ENCODE results near the gene CLEC4F. TPM values are rescaled to one million over a fixed set of nuclear protein-coding genes. Genes with fewer than 3 reads are reported as not detected.

Gene CLEC4F
- total and polyA plus RNA-seq, 2 of the 4 experiments (the other 2 are of a cell fraction), result not detected

GRCh38 chr2:70784320-70784719 lies 36.1 kb downstream of the CLEC4F start:
- dilution Hi-C loops (cut with HindIII; ENCODE audit: low sequenced_read_pairs, unreplicated experiment), result no loop called here
- Histone ChIP-seq H3K23ac (ENCODE audit: low read depth, low read length) (no peak overlapping the region), H4K8ac (ENCODE audit: low read depth in 2 of 2, low read length in 2 of 2) (no peak overlapping the region), H2BK5ac (ENCODE audit: low read depth, low read length, poor library complexity, severe bottlenecking) (no peak overlapping the region), H2BK15ac (ENCODE audit: low read depth, low read length) (no peak overlapping the region), H3K79me1 (ENCODE audit: low read depth in 1 of 2, low read length in 2 of 2) (no peaks in the 10 kb centered on the region), H3K9ac (ENCODE audit: low read depth, low read length) (no peak overlapping the region), H3K27ac (ENCODE audit: insufficient read depth, low read length) (no peak overlapping the region), H4K91ac (ENCODE audit: insufficient read depth, low read depth, low read length) (no peak overlapping the region), H3K27me3 (ENCODE audit: control insufficient read depth, insufficient read depth, low read length) (peaks cover 12% of the 10 kb centered on the region), H2BK120ac (ENCODE audit: low read depth, low read length) (no peak overlapping the region), H2AFZ (replicated peaks; ENCODE audit: low read length, poor library complexity) (no peak overlapping the region), H4K20me1 (ENCODE audit: insufficient read depth, low read length) (no peaks in the 10 kb centered on the region), H4K5ac (ENCODE audit: low read depth, low read length) (no peak overlapping the region), H3K4me3 (ENCODE audit: insufficient read depth, low read depth, low read length) (no peak overlapping the region), H3K4me2 (ENCODE audit: low read depth, low read length) (no peak overlapping the region), H3K14ac (replicated peaks; ENCODE audit: low read depth, low read length) (no peak overlapping the region), H3K4ac (ENCODE audit: low read depth, low read length) (no peak overlapping the region), H2AK5ac (ENCODE audit: low read depth, low read length) (no peak overlapping the region), H3K9me3 (ENCODE audit: control insufficient read depth, insufficient read depth, low read length) (no peaks in the 10 kb centered on the region), H3K56ac (ENCODE audit: extremely low read depth, insufficient read depth, low read length) (no peak overlapping the region), H3K18ac (ENCODE audit: low read depth, low read length) (no peak overlapping the region), H2BK20ac (ENCODE audit: low read depth, low read length) (no peak overlapping the region), H3K4me1 (ENCODE audit: control insufficient read depth, insufficient read depth, low read length) (no peaks in the 10 kb centered on the region), H3K36me3 (ENCODE audit: control insufficient read depth, insufficient read depth, low read length) (no peaks in the 10 kb centered on the region), H2AK9ac (replicated peaks; ENCODE audit: low read depth, low read length, poor library complexity) (no peak overlapping the region), H3K9me1 (ENCODE audit: insufficient read depth, low read length) (no peaks in the 10 kb centered on the region)
- POLR2A ChIA-PET (ENCODE audit: unreplicated experiment), result no interaction called here
- TF ChIP-seq MAFK (IDR thresholded peaks at IDR 0.05; ENCODE audit: low read depth, low read length) (no peak), MXI1 (IDR thresholded peaks at IDR 0.05; ENCODE audit: borderline replicate concordance, low read depth, low read length) (no peak), USF2 (IDR thresholded peaks at IDR 0.05; ENCODE audit: low read depth, low read length) (no peak), CHD1 (IDR thresholded peaks at IDR 0.05; ENCODE audit: low read depth, low read length) (no peak), FOS (IDR thresholded peaks at IDR 0.05; ENCODE audit: low read depth, low read length) (no peak), RCOR1 (IDR thresholded peaks at IDR 0.05; ENCODE audit: insufficient replicate concordance, low read length) (no peak), RFX5 (IDR thresholded peaks at IDR 0.05; ENCODE audit: low read depth, low read length) (no peak), ELK1 (IDR thresholded peaks at IDR 0.05; ENCODE audit: borderline replicate concordance, low read depth, low read length) (no peak), SMC3 (IDR thresholded peaks at IDR 0.05; ENCODE audit: low read depth, low read length) (no peak), NFE2L2 (IDR thresholded peaks at IDR 0.05; ENCODE audit: low read depth, low read length) (no peak), RAD21 (IDR thresholded peaks at IDR 0.05; ENCODE audit: low read length) (no peak), BHLHE40 (IDR thresholded peaks at IDR 0.05; ENCODE audit: low read depth, low read length) (no peak), CEBPB (IDR thresholded peaks at IDR 0.05; ENCODE audit: low read depth, low read length) (no peak), MAZ (IDR thresholded peaks at IDR 0.05; ENCODE audit: borderline replicate concordance, low read depth, low read length) (no peak)
- DNase-seq, result no peak
- CTCF ChIA-PET, result no interaction called here
- no TSS peak for BruUV-seq (replicated peaks)
- WGBS, 2 experiments (ENCODE audit: extremely low coverage in 2 of 2, insufficient read length in 1 of 2), result no CpG with 5 or more reads among the region's 2 CpGs
- intact Hi-C loops (cut with micrococcal nuclease), result no loop called here
- ATAC-seq (ENCODE audit: low read depth), result no peak
- in situ Hi-C loops (cut with MboI; ENCODE audit: low sequenced_read_pairs), result no loop called here
